Stimulated activated CD8-positive, alpha-beta memory T cell treated with anti-CD3 and anti-CD28 coated beads, Interleukin-12 subunit alpha, Interleukin-12 subunit beta, amount 100 ng/mL, for 1 hour (primary cell): ENCODE results near the gene ATG13.

Experiments
- DNase-seq: peaks from one replicate; pipeline ENCODE4 v3.0.0-alpha.2; 2020; ENCODE audit warnings: low read depth

Gene ATG13

DNA sequence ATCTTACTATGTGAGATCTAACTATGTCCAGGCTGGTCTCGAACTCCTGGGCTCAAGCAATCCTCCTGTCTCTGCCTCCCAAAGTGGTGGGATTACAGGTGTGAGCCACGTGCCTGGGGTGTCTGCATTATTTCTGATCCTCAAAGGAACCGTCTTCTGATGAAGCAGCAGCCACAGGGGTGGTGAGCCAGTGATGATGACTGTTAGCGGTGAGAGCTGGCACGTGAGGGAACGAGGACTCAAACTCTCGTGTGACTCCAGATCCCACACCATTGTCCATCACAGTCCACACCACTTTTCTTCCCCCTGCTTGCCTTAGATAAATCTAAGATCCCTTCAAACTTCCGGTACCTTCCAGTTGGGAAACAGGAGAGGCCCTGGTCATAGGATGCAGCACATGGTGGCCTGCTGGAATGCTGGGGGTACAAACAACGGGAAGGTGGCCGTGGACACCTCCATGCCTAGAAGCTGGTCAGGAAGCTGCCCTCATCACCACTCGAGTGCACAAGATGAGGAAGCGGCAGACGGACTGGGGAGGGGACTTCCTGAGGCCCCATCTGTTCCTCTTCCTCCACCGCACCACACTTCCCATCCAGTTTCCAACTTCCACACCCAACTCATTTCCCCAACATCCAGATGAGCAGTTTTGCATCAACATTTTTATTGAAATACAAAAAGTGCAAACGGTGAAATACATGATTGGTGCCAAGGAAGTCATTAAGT, 59.2 kb downstream of the ATG13 start:
- DNase-seq: no peak

DNA sequence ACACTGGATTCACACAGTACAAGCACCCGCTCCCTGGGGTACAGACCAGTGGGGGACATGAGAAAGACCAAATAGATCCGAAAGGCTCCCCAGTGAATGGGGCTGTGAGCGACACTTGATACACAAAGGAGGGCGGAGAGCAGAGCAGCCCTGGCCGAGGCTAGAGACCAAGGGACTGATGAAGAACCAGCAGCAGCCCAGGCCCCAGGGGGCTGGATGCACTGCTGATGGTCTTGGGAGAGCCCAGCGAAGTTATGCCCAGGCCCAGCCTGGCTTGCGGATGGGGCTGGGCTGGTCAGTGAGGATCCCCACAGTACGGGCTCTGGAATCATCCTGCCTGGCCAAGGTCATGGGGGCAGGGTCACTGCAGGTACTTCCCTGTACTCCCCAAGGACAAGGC, 59.8 kb downstream of the ATG13 start:
- no peak for DNase-seq

DNA sequence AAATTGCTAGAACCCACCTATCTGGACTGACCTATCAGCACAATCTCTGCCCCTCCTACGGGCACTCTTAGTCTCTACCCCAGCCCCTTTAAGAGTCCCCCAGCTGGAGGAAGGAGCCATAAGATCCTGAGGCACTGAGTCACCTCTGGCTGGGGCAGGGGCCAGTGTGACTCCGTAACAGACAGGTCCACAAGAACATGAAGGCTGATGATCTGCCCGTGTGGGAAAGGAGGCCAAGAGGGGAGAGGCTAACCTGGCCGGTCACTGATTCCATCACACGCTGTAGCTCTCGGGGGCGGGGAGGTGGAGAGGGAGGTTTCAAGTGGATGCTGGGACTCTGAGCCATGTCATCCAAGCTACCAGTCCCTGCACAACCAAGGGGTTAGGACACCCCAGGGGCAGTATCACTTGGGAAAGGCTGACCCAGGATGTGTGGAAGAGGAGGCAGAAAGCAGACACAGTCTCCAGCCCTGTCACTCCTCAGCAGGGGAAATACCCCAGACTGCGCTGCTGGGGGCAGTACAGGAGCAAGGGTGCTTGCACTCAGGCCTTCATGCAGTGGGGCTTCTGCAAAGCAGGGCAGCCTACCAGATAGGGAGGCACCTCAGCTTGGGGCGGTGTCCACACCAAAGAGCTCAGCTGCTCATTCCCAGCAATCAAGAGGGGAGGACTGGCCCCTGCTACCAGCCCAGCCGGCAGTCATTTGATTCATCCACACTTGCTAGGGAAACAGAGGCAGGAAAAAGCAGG, 60.8 kb downstream of the ATG13 start:
- DNase-seq: no peak

DNA sequence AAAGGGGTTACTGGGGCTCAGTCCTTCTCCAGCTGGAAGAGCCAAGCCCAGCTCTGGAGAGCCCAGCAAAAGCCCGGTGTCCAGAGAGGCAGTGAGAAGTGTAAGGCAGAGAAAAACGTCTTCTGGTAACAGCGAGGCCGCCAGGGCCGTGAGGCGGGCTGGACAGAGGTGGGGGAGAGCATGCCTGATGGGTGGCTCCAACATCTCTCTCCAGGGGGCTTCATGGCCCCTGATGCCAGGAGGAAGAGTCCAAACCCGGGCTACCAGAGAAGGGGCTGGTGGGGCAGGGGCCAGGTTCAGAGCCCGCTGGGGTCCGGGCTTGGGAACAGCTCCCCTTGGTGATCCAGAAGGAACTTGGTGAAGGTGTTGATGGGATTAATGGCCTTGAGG, 61.4 kb downstream of the ATG13 start:
- no peak for DNase-seq

DNA sequence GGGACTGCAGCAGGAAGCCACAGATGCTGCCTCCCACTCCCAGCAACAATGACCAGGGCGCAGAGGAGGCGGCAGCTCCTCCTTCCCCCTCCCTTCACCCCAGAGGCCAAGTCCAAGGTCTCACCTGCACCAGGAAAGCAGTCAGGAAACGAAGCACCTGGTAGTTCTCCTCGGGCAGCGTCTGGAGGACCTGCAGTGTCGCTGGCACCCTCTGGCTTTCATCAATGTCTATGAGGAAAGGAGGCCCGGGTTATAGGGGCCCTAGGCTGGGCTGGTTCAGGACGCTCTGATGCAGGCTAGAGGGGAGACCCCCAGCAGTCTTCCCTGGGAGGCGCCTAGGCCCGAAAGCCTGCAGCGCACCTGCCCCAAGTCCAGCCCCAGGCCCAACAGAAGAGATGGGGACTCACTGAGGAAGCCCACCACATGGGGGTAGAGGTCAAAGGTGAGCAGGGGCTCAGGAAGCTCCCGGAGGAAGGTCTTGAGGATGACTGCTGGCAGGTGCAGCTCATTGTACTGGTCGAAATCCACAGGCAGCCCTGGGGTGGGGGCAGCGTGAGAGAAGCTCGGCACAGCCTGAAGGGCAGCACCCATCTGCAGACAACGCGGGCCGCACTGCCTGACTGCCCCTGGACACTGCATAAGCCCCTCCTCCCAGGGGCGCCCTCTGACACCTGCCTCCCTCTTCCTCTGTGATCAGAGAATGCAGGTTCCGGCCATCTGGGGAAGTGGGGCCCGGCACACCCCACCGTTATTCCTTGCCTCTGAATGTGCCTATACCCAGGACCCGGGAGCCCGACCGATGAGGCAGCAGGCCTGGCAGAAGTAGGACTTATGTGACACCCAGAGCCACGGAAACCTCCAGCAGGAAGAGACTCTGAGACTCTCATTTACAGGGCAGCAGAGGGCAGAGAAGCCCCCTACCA, 62.1 kb downstream of the ATG13 start:
- DNase-seq: no peak

DNA sequence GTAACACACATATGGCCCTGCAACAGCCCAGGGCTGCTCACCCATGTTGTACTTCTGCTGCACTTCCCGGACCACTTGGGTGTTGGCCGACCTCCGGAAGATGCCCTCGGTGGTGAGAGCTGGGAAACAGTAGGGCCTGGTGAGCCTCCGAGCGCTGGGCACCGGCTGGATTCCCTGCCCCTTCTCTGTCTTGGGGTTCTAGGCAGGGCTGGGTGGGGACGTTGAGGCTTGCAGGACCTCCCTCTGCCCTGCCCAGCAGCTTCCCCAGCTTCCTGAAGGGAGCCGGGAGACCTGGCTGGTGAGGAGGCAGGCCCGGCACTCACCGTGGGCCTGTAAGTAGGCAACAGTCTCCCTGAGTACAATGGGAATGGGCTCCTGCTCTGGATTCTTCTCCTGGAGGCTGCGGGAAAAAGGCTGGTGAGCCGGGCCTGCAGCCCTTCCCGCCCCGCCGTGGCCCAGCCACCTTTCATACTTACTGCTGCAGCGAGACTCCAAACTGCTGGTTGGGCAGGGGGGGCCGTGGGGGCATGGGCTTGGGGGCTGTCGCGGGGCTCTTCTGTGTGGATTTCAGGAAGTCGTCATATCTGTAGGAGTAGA, 62.9 kb downstream of the ATG13 start:
- DNase-seq: no peak

DNA sequence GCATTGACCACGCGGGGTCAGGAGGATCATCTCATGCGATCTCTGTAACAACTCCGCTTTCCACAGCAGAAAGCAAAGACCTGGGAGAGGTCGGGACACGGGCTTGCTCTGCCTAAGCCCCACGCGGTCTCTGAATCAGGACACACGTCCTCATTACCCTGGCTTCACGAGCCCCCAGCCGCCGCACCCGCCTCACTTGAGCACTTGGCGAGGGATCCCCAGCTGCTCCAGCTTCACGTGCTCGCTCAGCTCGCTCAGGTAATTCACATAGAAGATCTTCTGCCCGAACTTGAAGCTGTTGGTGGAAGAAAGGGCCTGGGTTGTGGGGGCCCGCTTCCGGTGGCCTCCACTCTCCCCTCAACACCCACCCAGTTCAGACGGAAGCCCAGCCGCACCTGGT, 63.5 kb downstream of the ATG13 start:
- DNase-seq: no peak

DNA sequence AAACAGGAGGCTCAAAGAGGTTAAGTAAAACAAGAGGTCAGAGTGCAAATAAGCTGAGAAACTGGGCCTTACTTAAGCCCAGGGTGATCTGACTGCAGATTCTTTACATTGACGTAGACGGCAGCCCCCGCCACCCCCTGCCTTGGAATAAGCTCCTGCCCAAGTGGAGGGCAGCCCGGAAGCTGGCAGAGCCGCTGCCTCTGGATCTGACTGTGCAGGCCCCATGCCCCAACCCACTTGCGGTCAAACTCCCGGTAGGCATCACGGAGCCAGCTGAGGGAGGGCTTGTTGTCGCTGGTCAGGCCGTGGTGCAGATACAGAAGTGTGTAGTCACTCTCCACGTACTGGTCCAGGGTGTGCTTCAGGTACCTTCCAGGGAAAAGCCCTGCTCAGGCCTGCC, 64.5 kb downstream of the ATG13 start:
- no peak for DNase-seq

DNA sequence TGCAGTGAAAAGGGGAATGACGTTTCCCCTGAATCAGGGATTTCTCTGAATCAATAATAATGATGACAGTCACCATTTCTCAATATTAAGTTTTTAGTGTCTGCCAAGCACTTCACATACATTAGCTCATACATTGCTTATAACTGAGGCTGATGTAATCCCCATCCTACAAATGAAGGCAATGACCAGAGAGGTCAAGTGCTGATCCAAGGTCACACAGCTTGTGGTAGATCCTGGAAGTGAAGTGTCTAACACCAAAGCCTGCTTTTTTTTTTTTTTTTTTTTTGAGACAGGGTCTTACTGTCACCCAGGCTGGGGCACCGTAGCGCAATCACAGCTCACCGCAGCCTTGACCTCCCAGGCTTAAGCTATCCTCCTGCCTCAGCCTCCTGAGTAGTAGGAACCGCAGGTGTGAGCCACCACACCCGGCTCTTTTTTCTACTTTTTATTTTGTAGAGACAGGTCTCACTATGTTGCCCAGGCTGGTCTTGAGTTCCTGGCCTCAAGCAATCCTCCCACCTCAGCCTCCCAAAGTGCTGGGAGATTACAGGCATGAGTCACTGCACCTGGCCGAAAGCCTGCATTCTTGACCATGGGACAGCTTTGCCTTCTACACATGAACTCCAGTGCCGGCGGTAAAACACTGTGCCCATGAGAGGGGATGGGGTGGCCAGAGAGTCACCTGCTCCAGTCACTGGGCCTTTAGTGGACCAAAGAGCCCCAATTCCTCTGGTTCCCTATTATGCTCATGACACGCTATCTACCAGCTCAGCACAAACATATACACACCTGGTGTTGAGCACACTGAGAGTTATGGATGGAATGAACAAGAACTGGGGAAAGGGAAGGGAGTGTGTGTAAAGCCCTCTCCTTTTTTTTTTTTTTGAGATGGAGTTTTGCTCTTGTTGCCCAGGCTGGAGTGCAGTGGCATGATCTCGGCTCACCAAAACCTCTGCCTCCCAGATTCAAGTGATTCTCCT, 65.7 kb downstream of the ATG13 start:
- DNase-seq: no peak

DNA sequence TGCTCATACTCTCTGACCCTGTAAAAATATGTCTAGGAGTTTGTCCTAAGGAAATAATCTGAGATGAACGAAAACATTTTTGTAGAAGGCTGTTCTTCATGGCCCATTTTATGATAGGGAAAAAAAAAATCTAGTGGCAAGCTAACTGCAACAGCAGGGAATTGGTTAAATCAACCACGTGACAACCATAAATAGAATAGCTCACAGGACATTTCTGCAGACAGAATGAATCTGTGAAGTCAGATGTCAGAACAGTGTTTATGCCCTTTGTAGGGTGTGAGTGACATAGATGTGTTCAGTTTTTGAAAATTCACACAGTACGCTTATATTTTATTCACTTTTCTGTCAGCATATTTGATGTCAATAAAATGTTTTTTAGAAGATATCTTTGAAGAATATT, 67.0 kb downstream of the ATG13 start:
- DNase-seq: no peak

DNA sequence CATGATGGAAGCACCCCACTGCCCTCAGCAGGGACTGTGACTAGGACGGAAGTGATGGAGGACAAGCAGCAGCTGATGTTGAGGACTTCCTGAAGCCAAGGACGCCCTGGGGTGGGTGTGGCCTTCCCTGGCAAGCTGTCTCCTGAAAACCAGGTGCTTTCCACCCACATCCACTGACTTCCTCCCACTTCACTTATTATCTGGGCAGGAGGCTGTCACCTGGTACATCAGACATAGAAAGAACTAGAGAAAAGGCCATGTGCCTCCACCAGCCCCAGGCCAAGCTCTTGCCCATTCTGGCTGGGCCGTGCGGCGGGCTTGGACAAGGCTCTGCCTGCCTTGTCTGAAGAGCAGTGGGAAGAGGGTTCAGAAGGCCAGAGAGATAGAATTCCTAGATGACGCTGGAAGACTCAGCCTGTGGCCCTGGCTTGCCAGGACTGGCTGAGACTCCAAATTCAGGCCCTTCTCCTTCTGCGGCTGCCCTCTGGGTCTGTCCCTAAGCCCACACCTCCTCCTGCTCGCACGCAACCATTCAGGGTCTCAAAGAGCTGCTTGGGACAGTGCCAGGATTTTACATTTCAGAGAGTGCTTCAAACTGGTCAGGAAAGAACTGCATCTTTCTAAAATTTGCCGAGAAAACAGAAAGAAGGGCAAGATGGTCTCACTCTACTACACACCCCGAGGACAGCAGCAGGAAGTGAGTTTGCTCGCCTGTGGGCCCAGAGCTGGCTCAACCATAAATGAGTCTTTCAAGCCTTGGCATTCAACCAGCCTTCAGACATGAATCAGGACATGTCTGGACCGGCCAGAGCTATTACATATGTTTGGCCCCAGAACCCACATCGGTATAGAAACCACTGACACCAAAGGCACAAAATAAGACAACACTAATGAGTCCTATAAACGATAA, 69.8 kb downstream of the ATG13 start:
- DNase-seq: no peak

DNA sequence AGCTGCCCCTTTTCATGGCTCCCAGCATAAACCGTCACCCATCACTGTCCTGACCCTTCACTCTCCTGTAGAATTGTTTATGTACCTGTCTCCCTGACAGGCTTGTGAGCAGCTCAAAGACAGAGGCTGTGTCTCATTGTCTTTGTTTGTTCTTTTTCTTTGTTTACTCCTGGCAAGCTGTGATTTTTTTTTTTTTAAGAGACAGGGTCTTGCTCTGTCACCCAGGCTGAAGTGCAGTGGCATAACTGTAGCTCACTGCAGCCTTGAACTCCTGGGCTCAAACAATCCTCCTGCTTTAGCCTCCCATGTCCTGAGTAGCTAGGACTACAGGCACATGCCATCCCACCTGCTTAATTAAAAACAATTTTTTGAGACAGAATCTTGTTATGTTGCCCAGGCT, 73.3 kb downstream of the ATG13 start:
- no peak for DNase-seq

DNA sequence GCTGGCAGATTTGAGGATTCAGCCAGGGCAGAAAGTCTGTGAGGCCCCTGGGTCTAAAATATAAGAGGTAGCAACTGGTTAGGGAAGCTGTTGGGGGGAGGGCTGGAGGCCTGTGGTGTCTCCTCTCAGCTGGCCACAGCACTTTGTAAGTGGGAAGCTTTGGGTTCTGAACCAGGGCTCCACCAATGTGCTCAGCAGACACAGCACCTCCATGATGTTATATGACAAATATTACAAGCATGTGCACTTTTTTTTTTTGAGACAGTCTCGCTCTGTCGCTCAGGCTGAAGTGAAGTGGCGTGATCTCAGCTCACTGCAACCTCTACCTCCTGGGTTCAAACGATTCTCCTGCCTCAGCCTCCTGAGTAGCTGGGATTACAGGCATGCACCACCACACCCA, 75.1 kb downstream of the ATG13 start:
- DNase-seq: no peak

DNA sequence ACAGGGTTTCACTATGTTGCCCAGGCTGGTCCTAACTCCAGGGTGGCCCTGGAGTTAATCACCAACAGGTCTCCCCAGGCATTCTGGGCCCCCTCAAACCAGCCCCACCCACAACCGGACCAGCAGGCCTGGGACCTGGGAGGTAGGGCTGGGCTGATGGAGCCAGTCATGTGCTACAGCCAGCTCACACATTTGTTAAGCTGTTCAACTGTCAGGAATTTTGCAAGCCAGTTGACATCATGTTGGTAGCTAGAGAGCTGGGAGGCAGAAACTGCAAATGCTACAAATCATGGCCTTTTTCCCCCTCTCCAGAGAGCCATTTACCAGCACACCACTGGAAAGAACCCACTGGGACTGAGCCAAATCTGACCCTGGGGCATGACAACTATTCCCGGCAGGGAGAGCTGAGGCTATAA, 76.3 kb downstream of the ATG13 start:
- no peak for DNase-seq

DNA sequence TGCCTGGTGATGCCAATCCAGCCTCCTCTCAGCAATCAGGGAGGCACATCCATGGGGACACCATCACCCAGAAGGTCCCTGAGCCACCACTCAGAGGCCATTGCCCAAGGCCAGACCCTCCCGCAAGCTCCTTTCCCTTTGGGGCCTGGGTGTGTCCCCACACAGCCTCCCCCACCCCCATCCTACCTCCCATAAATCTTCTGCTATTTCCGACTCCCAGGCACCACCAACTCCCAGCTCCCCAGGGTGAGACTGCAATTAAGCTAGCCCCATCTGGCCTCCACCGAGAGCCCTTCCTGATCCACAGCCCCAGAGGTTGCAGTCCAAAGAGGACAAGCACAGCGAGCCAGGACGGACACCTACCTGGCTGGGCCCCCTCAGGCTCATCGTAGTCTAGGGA, 76.7 kb downstream of the ATG13 start:
- DNase-seq: no peak

DNA sequence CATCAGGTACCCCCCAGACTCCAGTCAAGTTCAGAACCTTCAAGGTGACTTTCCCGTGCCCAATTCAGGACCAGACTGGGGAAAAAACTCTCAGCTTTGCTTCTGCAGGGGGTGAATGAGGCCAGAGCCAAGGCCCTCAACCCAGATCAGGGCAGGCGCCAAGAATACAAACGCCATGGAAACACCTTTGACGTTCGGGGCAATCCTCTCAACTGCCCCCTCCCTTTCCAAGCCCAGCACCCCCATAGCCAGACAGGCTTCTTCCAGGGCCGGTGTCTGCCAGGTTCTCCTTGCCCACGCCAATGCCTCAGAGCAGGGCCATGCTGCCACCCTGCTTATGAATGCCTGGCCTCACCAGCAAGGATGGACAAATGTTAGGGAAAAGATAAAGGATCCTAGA, 77.3 kb downstream of the ATG13 start:
- DNase-seq: no peak

DNA sequence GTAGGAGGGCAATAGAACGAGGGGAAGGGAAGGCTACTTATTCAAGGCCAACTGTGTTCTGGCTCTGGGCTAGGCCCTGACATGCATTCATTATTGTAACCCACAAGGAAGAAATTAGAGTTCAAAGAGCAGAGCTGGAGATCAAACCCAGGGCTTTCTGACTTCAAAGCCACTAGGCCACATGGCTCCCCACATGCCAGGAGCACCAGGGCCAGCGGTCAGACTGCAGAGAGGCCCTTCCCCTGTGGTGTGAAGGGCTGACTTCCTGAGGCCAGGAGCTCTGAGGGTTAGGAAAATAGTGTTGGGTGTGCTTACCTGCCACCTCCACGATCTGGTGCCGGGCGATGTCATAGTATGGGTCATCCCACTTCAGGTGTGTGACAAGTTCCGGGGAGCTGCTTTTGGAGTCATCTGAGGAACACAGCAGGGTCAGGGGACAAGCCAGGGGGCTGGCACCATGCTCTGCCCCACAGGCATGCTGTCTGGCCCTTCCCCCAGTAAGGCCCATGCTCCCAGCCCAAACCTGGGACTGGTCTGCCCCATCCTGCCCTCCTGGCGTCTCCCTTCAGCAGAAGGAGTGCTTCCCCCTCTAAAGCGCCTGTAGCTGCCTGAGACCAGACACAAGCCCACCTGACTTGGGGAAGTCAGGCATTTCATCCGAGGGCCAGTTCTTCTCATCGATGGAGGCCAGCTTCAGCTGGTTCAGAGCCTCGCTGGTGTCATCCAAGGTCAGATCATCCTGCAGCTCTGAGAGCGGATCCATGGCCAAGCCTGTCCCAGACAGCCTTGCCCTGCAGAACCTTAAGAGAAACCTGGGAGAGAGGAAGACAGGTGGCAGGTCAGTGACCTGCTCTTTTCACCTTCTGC, 78.2 kb downstream of the ATG13 start:
- DNase-seq: no peak

DNA sequence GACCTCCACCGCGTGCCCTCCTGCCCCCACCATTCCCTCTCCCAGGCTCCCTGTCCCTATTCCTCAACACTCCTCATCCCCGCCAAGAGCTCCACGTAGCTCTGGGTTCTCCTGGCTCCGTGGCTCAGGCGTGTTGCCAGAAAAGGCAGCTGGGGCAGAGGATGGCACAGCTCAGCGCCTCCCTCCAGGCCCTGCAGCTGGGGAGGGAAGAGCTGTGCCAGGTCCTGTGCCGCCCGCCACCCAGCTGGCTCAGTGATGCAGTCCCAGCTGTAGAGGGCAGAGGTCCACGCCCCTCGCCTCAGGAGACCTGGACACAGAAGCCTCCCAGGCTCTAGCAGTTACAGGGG, 78.8 kb downstream of the ATG13 start:
- DNase-seq: no peak

DNA sequence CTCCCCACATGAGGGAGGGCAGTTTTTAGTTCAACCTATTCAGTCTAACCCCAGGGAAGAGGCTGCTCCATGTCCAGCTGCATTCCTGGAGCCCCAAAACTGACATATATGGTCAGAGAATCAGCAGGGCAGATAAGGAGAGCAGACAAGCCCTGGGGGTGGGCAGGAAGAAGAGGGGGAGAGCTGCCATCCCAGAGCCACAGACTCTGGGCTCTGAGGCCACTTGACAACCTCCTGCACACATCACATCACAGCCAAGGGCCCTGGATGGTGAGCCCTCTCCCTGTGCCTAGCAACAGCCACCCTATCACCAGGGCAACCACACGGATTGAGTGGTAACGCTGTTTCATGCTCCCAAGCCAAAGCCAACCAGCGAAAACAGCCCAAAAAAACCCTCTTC, 80.0 kb downstream of the ATG13 start:
- DNase-seq: no peak
